Gastrocnemius medialis (tissue), 4 donors: ENCODE data around the gene LRRC2.

Experiments used
- CTCF ChIP-seq, 5 experiments: fragments of 450-650 bp in 3 of 5; fragments of 200-600 bp in 2 of 5; sonication (generic) in 2 of 5; IDR thresholded peaks in 4 of 5; conservative IDR thresholded peaks in 1 of 5; 1 replicate in 4 of 5; 2 replicates in 1 of 5; pipeline ENCODE4 v1.5.1; 2016 to 2019; ENCODE audit warnings: antibody characterized with exemption in 5 of 5, mild to moderate bottlenecking in 3 of 5, moderate library complexity in 3 of 5
- POLR2A ChIP-seq, 2 donors: fragments of 450-650 bp; IDR thresholded peaks; one replicate each; pipeline ENCODE4 v1.6.1; 2017; ENCODE audit warnings: antibody characterized with exemption in 2 of 2, mild to moderate bottlenecking in 2 of 2, moderate library complexity in 2 of 2

GRCh38 chr3:46615050-46615775 is 49.1 kb upstream of the LRRC2 start:
- TF ChIP-seq CTCF (IDR thresholded peaks at IDR 0.05 in 4 of 5, conservative IDR thresholded peaks at IDR 0.05 in 1 of 5) (no peak), POLR2A (IDR thresholded peaks at IDR 0.05) (no peak)
